ENCODE measurements around the gene SHISA7. TPM values are rescaled to one million over a fixed set of nuclear protein-coding genes. Genes with fewer than 3 reads are reported as not detected.
A peak's percentile ranks its signal among the peaks of the same experiment; 100 is the strongest.

Gene SHISA7
- total RNA-seq = not detected

DNA sequence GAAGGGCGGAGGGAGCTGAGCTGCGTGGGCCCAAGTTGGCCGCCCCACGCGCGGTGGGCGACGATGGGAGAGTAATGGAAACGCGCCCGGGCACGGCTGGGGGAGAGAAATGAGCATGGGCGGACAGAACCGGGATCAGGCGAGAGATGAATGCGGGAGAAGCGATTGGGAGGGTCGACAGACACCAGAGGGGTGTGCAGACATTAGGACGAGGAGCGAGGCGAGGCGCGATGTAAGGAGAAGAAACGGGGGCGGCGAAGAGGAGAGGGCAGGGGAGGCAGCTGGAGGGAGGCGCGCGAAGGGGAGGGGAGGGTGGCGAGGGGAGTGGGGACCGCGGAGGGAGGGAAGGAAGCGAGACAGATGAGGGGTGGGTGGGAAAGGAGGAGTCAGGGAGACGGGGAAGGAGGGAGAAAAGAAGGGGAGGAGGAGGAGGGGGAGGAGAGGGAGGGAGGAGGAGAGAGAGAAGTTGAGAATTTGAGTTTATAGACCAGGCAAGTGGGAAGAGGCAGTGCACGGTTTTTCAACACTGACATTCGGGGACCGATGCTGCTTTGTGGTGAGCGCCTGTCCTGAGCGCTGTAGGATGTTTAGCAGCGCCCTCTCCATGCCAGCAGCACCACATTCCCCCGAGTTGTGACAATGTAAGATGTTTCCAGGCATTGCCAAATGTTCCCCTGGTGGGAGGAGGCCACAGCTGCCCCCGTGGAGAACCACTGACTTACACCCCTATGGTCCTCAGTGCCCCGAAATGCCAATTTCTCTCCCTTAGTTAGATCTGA is at the start of gene SHISA7:
SHISA7 (minus strand) TSS at position 256 of the 779 bp plus-strand sequence. CDS start 437 bp downstream, outside the sequence.
- no peak for DNase-seq

DNA sequence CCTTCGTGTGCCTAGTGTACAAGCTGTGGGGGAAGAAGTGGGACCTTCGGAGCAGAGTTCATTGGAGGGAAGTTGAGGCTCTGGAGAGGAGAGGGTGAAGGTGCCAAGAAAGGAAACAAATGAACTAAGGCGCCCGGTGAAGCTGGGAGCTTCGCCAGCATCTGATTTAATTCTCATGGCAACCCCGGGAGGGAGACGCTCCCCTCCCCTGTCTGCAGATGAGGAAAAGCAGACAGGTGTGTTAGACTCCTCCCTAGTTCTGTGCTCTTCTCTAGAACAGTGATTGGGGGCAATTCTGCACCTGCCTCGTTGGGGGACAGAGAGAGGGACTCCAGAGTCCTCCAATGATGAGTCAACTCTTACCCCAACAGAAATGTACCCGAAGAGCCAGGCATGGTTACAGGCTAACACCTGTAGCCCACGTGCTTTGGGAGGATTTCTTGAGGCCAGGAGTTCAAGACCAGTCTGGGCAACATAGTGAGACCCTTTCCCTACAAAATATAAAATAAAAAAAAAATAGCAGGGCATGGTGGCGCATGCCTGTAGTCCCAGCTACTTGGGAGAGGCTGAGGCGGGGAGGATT is 49.4 kb upstream of the SHISA7 start:
- no peak for DNase-seq

DNA sequence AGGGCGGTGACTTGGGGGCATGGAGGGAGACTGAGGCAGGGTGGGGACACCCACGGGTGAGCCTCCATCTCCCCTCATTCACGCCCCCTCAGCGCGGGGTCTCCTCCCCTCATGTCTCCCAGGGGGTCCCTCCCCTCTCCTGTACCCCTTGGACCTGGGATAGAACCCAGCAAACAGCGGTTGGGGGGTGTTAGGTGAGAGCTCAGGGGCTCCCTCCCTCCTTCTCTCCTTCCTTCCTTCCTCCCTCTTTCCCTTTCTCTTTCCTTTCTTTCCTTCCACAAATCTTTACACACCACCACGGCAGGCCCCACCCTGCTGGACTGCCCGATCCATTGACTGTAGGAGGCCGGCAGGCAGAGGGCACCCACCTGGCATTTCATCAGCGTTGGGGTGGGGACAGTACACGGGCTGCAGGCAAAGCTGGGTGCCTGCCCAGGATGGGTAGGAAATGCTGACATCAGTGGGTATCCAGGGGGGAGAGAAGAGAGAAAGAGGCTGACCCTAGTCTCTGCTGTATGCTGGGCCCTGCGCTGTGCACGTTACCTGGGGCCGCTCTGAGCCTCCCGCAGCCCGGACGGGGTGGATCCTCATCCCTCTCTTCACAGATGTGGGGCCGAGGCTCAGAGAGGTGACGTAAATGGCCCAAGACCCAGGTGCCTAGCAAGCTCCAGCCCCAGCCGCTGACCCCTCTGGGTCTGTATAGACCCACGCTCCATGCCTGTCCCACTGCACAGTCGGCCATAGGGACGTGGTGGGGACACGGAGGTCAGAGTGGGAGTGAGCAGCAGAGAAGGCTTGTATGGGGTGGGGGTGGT is 48.7 kb upstream of the SHISA7 start:
- DNase-seq = no peak

DNA sequence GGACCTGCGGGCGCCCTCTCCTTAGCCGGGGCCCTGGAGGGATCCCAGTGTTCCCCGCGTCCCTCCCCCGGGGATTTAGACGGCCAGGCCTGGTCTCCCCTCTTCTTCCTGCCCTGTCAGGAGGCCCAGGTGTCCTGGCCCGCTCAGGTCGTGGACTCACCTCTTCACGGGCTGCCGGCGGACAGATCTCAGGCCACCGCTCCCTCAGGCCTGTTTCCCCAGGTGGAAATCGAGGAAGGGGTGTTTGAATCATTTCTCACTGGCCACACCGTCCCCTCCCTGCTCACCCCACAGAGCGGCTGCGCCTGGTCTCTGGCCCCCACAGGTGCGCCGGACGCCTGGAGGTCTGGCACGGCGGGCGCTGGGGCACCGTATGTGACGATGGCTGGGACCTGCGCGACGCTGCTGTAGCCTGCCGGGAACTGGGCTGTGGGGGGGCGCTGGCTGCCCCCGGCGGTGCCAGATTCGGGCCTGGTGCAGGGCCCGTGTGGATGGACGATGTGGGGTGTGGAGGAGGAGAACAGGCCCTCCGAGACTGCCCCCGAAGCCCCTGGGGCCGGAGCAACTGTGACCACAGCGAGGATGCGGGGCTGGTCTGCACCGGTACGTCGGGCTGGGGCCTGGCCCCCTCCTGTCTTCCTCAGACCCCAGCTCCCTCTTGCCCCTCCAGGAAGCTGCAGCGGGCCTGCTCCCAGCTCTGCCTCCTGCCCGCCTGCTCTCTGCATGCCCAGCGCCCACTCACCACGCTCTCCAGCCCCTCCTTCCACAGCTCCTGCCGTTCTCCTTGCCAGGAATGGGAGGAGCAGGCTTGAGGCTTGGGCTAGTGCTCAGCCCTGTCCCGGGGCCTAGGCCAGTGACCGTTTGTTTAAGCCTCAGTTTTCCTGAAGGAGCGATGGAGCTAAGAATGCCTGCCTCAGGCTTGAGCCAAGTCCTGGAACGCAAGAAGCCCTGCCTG is 47.7 kb upstream of the SHISA7 start:
- no peak for DNase-seq

DNA sequence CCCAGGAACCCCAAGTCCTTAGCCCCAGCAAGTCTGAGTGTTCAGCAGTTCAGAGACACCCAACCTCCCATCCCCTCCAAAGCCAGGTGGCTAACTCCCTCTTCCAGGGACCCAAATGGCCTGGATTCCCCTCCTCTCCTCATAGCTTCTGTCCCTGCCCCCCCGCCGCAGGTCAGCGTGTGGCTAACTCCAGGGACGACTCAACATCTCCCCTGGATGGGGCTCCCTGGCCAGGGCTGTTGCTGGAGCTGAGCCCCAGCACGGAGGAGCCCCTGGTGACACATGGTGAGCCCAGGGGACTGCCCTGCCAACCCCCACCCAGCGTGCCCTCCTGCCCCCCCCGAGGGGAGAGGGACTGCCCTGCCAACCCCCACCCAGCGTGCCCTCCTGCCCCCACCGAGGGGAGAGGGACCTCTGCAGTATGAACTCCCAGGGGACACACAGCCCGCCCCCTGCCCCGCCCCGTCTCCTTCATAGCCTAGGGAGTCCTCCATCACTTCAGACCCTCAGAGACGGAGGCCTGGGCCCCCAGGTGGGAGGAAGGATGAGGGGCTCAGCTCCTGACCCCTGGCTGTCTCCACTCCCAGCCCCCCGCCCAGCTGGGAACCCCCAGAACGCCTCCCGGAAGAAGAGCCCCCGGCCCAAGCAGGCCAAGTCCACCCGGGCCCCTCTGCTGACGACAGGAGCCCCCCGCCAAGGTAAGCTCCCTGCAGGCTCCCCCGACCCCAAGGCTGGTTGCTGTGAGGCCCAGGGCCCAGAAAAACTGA is 46.8 kb upstream of the SHISA7 start:
- no peak for DNase-seq

DNA sequence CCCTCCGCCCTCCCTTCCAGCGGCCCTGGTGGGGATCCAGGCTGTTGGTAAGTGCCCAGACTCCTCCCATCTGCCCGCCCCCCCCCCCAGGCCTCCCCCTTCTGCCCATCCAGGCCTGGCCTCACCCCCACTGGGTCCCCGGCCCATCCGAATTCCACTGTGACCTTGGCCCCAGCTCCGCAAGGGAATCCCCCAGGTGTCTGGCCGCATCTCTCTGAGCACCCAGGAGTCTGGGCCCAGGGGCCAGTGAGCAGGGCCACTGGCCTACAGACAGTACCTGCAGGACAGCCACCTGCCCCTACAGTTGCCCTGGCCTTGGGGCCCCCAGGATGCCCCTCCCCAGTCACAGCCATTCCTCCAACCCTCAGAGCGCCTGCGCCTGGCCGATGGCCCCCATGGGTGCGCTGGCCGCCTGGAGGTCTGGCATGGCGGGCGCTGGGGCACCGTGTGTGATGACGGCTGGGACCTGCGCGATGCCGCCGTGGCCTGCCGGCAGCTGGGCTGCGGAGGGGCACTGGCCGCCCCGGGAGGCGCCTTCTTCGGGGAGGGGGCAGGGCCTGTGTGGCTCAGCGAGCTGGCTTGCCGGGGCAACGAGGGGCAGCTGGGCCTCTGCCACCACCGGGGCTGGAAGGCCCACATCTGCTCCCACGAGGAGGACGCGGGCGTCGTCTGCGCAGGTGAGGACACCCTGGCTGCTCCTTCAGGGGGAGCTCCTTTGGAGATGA is 46.0 kb upstream of the SHISA7 start:
- DNase-seq = no peak

DNA sequence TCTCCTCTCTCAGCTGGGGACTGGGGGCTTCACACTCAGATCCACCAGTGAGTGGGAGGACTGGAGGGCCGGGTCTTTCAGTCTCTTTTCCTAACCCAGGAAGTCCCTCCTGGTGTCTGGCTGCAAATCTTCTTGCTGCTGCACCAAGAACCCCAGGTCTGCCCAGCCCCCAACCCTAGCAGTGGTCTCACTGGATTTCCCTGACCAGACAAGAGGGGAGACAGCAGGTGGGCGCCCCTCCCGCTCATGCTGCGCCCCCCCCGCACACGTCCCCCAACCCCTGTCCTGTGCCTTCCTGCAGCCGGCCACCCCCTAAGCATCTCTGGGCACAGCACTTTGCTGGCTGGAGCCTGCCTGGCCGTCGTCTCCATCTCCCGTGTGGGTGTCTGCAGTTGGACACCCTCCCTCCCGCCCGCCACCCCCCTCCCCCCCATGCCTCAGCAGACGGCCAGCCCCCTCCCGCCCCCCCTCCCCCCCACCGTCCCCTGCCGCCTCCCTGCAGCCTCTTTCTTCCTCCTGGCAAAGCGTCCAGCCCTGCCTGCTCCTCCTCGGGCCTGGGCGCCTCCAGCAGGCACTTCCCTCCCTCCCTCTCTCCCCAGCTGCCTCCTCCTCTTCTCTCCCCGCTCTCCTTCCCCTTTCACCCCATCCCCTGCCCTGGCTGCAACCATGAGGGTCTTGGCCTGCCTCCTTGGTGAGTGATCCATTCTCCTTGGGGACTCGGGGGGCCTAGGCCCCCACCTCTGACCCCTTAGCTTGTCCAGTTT is 45.0 kb upstream of the SHISA7 start, which contains the start of gene SSC5D:
SSC5D (plus strand) TSS at position 513 of the 764 bp plus-strand sequence; CDS start at position 667, 154 bp downstream.
- DNase-seq = no peak

DNA sequence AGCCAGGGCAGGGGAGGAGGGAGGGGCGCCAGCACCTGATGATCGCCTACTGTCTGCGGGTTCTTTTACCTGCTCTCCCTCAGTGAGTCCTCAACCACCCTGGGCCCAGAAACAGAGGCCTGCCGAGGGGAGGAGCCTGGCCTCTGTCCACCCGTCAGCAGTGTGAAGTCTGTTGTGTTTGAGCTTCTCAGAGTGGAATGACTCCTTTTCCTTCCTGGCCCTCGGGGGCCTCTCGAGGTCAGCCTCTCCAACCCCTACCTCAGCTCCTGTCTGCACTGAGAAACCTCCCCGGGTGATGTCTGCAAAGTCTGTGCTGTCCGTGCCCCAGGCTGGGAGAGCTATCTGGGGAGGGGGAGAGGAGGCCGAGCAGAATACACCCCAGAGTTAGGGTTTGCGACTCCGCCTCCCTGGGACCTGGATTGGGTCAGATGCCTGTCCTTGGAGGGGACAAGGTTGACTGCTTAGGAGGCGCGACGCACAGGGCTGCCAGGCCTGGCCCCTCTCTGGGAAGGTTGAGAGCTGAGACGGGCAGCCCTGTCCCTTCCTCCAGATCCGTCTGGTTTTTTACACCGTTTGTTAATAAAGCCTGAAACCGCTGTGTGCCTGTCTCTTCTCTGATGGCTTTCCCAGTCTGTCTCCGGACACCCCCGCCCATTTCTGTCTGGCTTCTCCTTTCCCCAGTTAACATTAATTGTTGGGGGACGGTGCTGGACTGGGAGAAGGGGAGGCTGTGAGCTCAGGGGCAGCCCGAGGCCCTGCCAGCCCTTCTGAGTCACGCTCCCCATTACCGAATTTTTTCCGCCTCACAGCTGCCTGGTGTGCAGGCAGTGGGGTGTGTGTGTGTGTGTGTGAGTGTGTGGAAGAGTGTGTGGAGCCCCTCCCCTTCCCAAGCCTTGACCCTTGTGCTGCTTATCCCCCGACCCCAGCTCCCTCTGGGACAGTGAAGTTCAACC is 44.1 kb upstream of the SHISA7 start:
- no peak for DNase-seq

DNA sequence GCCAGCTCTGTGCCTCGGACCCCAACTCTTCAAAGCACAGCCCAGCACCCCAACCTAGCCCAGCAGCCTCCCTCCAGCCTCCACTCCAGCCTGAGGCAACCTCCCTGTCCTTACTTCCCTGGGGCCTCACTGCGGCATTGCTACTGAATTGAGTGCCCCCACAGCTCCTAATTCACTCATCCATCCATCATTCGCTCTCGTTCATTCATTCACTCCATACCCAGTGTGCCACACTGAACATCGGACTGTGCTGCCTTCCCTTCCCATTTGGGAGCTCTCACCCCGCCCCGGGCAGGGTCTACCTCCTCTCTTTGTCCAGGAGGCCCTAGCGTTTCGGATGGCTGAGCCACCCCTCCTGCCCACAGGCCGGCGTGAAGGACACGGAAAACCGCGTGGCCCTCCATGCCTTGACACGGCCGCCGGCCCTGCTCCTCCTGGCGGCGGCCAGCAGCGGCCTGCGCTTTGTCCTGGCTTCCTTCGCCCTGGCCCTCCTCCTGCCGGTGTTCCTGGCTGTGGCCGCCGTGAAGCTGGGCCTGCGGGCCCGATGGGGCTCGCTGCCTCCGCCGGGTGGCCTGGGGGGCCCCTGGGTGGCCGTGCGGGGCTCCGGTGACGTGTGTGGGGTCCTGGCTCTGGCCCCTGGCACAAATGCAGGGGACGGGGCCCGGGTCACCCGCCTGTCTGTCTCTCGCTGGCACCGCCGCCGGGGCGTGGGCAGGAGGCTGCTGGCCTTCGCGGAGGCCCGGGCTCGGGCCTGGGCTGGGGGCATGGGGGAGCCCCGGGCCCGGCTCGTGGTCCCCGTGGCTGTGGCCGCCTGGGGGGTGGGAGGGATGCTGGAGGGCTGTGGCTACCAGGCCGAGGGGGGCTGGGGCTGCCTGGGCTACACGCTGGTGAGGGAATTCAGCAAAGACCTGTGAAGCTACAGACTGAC is 43.2 kb upstream of the SHISA7 start:
- no peak for DNase-seq

DNA sequence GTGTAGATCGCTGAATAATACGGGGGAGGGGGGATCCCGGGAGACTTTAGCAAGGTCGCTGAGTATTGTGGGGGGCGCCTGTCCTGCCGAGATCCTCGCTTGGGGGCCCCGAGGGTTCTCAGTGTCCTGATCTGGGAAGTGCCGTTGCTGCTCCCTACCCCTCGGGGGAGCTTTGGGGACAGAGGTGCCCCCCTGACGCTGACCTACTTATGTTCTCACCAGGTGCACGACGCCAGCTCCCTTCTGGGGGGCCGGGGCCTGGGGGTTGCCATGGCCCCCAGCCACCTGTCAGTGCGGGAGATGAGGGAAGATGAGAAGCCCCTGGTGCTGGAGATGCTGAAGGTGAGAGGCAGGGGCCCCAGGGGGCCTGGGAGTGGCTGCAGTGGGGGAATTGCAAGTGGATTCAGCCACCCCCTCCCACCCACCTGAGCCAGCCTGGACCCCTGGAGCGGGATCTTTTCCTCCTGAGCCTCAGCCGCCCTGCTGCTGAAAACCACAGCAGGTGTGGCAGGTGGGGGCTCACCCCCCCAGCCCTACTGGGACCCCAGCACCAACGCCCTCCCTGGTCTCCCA is 42.4 kb upstream of the SHISA7 start:
- DNase-seq = no peak

DNA sequence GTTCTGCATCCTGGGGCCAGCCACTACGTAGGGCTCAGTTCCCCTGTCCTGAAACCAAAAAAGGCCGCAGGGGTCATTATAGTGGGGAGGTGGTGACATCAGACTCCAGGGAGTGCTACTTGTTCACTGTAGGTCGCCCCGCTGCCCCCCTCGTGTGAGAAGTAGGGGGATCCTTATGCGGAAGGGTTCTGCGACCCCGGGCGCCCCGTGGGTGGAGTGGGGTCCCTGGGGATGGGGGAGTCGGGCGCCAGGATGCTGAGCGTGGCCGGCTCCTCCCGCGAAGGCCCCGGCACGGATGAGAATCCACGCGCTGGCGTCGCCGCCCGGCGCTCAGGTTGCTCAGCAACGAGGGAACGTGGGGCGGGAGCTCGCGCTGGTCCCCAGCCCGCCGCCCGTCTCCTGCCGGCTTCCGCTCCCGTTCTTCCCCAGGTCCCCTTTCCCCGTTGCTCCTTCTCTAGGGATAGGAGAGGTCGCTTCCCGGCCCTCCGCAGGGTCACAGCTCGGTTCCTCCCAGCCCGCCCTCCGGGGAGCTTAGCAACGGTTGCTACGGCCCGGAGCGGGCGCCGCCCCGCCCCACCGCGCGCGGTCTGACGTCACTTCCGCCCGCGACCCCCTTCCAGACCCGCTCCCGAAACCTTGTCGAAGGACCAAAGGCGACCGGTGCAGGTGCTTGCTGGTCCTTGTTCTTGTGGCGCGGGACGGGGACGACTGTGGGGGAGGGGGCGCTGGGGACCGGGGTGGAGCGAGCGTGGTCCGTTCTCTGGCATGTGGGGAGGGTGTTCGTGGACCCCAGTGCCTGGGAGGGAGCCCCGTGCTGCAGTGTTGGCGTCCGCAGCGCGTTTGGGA is 41.7 kb upstream of the SHISA7 start, which contains the start of gene NAT14:
NAT14 (plus strand) TSS at position 596 of the 846 bp plus-strand sequence. CDS start 521 bp downstream, outside the sequence.
- DNase-seq = peak; percentile 56

DNA sequence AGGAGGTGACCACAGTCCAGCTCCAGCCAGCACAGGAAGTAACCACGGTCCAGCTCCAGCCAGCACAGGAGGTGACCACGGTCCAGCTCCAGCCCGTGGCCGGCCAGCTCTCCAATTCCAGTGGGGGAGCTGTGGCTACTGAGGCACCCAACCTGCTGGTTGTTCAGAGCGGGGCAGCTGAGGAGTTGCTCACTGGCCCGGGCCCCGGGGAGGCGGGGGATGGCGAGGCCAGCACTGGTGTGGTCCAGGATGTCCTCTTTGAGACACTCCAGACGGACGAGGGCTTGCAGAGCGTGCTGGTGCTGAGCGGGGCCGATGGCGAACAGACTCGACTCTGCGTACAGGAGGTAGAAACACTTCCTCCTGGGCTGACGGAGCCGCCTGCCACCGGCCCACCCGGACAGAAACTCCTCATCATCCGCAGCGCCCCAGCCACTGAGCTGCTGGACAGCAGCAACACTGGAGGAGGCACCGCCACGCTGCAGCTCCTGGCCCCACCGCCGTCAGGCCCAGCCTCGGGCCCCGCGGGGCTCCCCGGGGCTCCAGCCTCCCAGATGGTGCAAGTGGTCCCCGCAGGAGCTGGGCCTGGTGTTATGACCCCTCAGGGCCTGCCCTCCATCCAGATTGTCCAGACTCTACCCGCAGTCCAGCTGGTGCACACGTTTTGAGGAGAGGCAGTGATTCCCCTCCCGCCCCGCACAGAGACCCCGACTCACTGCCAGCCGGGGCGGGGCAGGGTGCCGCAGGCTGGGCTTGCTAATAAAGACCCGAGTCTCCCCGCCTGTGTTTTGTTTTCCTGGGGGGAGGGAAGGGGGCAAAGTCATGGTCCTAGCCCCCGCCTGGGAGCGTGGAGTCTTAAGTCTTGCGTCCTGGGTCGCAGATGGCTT is 40.8 kb upstream of the SHISA7 start:
- DNase-seq = no peak

DNA sequence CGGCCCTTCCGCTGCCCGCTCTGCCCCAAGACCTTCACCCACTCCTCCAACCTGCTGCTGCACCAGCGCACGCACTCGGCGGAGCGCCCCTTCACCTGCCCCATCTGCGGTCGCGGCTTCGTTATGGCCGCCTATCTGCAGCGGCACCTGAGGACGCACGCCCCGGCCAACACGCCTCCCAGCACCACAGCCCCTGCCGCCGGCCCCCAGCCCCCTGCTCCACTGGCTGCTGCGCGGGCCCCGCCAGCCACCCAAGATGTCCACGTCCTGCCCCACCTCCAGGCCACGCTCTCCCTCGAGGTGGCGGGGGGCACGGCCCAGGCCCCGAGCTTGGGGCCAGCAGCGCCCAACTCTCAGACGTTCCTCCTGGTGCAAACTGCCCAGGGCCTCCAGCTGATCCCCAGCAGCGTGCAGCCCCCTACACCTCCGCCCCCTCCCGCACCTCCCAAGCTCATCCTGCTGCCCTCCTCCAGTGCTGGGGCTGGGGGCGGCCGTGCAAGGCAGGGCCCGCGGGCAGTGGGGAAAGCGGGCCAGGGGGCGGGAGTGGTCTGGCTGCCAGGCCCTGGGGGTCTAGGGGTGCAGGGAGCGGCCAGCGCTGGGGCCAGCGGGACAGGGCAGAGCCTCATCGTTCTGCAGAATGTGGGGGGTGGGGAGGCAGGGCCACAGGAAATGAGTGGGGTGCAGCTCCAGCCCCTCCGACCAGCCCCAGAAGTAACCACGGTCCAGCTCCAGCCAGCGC is 40.0 kb upstream of the SHISA7 start:
- DNase-seq = no peak

All from effector CD4-positive, alpha-beta T cell (primary cell).